Transverse colon (tissue), 4 donors: ENCODE measurements around the gene NRF1. TPM values are rescaled to one million over a fixed set of nuclear protein-coding genes. Genes with fewer than 3 reads are reported as not detected.

Experiments
- small RNA-seq, 4 donors: library from RNA; depleted of rRNA; stranded (forward); fragments of <200 nt; gene quantifications; one replicate each; pipeline ENCODE3, GENCODE V24; 2016
- total RNA-seq, 4 donors: library from RNA; depleted of rRNA; stranded (reverse); fragments of >200 nt; gene quantifications; one replicate each; pipeline ENCODE4 v1.1.0, GENCODE V29; 2016

NRF1 gene
- total RNA-seq, 4 donors from 2014 or later, result 11.6 to 21.5 (median 15.3) TPM

Small RNAs within 50 kb of the gene (small RNA-seq; reads per million reads assigned to genes)
- 1,950 to 7,421 (median 4,003) reads per million in 4 donors for gene MIR182
- 33.5 to 101 (median 52.5) reads per million in 4 donors for gene MIR183
- 0.28 to 1.2 (median 0.38) reads per million in 4 donors for gene MIR96

Other genes starting within 250 kb of the NRF1 start
- 1 to 10 TPM in 1 of 4 donors, under 1 TPM in 1, not detected in 2; 0.82 to 1.1 TPM for gene STRIP2, start 177.3 kb upstream of the NRF1 start, total RNA-seq
- gene SMKR1, start 109.2 kb upstream of the NRF1 start, total RNA-seq, result not detected